SK-N-SH treated with all-trans-retinoic acid at 6 μM for 48 hours (cell line): ENCODE measurements around the gene FRMD1.

Experiments used
- ZFP3 ChIP-seq: fragments of 250-450 bp; sonication (Bioruptor Pico); IDR thresholded peaks from 2 replicates; pipeline ENCODE4 v1.5.0; 2020; ENCODE audit warnings: mild to moderate bottlenecking, moderate library complexity
- TF ChIP-seq, protein P1 (sequence below): fragments of 250-450 bp; sonication (Bioruptor Pico); IDR thresholded peaks from 2 replicates; pipeline ENCODE4 v1.5.0; 2020; ENCODE audit warnings: mild to moderate bottlenecking, moderate library complexity

DNA sequence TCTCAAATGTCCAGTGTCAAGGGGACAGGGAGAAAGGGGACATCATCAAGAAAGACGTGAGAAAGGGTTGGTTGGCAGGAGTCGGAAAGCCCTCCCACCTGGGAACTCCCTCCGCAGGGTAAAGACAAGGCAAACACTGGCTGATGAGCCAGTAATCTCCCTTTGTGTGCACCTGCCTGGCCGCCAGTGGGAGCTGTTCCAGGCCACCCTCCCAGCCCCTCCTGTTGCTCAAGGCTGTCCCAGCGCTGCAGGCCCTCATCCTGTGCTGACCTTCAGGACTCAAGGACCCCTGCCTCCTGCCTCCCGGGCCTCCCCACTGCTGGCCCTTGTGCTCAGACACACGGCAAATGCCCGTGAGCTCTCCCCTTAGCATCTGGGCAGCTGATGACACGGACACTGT, 7.4 kb downstream of the FRMD1 start:
- no peak for TF ChIP-seq ZFP3 (CRISPR knock-in tag)
- TF ChIP-seq, protein P1, sequence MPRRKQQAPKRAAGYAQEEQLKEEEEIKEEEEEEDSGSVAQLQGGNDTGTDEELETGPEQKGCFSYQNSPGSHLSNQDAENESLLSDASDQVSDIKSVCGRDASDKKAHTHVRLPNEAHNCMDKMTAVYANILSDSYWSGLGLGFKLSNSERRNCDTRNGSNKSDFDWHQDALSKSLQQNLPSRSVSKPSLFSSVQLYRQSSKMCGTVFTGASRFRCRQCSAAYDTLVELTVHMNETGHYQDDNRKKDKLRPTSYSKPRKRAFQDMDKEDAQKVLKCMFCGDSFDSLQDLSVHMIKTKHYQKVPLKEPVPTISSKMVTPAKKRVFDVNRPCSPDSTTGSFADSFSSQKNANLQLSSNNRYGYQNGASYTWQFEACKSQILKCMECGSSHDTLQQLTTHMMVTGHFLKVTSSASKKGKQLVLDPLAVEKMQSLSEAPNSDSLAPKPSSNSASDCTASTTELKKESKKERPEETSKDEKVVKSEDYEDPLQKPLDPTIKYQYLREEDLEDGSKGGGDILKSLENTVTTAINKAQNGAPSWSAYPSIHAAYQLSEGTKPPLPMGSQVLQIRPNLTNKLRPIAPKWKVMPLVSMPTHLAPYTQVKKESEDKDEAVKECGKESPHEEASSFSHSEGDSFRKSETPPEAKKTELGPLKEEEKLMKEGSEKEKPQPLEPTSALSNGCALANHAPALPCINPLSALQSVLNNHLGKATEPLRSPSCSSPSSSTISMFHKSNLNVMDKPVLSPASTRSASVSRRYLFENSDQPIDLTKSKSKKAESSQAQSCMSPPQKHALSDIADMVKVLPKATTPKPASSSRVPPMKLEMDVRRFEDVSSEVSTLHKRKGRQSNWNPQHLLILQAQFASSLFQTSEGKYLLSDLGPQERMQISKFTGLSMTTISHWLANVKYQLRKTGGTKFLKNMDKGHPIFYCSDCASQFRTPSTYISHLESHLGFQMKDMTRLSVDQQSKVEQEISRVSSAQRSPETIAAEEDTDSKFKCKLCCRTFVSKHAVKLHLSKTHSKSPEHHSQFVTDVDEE (CRISPR knock-in tag) = no peak
